Liver (tissue), 10 donors: ENCODE data around the gene SLC9A8. TPM values are rescaled to one million over a fixed set of nuclear protein-coding genes. Genes with fewer than 3 reads are reported as not detected.

Source experiments
- DNase-seq: peaks from one replicate; pipeline ENCODE4 v3.0.0-alpha.2; 2017; ENCODE audit warnings: low spot score
- H3K27ac ChIP-seq, 2 donors: one replicate each; pipeline ENCODE4 v1.7.0; 2013; ENCODE audit warnings: inconsistent platforms in 2 of 2, low read length in 2 of 2, control low read depth in 1 of 2, low read depth in 1 of 2, mild to moderate bottlenecking in 1 of 2
- H3K27me3 ChIP-seq, 4 donors: one replicate each; pipeline versions ENCODE4 v1.6.1 to v1.7.0; 2013; ENCODE audit warnings: low read length in 3 of 4, inconsistent platforms in 1 of 4, mild to moderate bottlenecking in 1 of 4, moderate library complexity in 1 of 4; ENCODE audit not compliant: control insufficient read depth in 4 of 4, insufficient read depth in 4 of 4
- H3K36me3 ChIP-seq, 4 donors: one replicate each; pipeline versions ENCODE4 v1.6.1 to v1.7.0; 2013; ENCODE audit warnings: low read length in 3 of 4, mild to moderate bottlenecking in 3 of 4, low read depth in 1 of 4, moderate library complexity in 1 of 4; ENCODE audit not compliant: control insufficient read depth in 4 of 4, insufficient read depth in 3 of 4
- H3K4me1 ChIP-seq, 4 donors: one replicate each; pipeline versions ENCODE4 v1.6.1 to v1.7.0; 2013; ENCODE audit warnings: low read length in 3 of 4, mild to moderate bottlenecking in 3 of 4, moderate library complexity in 1 of 4; ENCODE audit not compliant: control insufficient read depth in 4 of 4, insufficient read depth in 4 of 4
- H3K4me3 ChIP-seq, 3 donors: one replicate each; pipeline versions ENCODE4 v1.6.1 to v1.7.0; 2013; ENCODE audit warnings: low read length in 3 of 3, control low read depth in 1 of 3, low read depth in 1 of 3, mild to moderate bottlenecking in 1 of 3
- H3K9ac ChIP-seq, 2 donors: one replicate each; pipeline ENCODE4 v1.7.0; 2013; ENCODE audit warnings: low read length in 2 of 2, mild to moderate bottlenecking in 2 of 2, moderate library complexity in 2 of 2, control low read depth in 1 of 2, low read depth in 1 of 2
- H3K9me3 ChIP-seq, 4 donors: one replicate each; pipeline versions ENCODE4 v1.6.1 to v1.7.0; 2013; ENCODE audit warnings: low read length in 3 of 4; ENCODE audit not compliant: control insufficient read depth in 4 of 4
- ATF3 ChIP-seq: IDR thresholded peaks from 2 replicates; pipeline ENCODE4 v1.6.1; 2016; ENCODE audit warnings: antibody characterized with exemption
- FOXA1 ChIP-seq: IDR thresholded peaks from 2 replicates; pipeline ENCODE4 v1.6.1; 2016; ENCODE audit warnings: antibody characterized with exemption
- HNF4A ChIP-seq, 2 donors: conservative IDR thresholded peaks; 2 replicates each; pipeline ENCODE4 v1.6.1; 2016; ENCODE audit warnings: antibody characterized with exemption in 2 of 2, mild to moderate bottlenecking in 2 of 2
- RAD21 ChIP-seq, 2 donors: IDR thresholded peaks; 2 replicates each; pipeline ENCODE4 v1.6.1; 2016; ENCODE audit warnings: antibody characterized with exemption in 2 of 2, mild to moderate bottlenecking in 2 of 2
- RXRA ChIP-seq, 2 donors: IDR thresholded peaks; 2 replicates each; pipeline ENCODE4 v1.6.1; 2017 to 2018; ENCODE audit warnings: antibody characterized with exemption in 2 of 2, mild to moderate bottlenecking in 1 of 2
- SP1 ChIP-seq: IDR thresholded peaks from 2 replicates; pipeline ENCODE4 v1.6.1; 2018; ENCODE audit warnings: antibody characterized with exemption, mild to moderate bottlenecking
- TAF1 ChIP-seq: conservative IDR thresholded peaks from 2 replicates; pipeline ENCODE4 v1.6.1; 2016; ENCODE audit warnings: antibody characterized with exemption, mild to moderate bottlenecking
- YY1 ChIP-seq: IDR thresholded peaks from 2 replicates; pipeline ENCODE4 v1.6.1; 2016; ENCODE audit warnings: antibody characterized with exemption, mild to moderate bottlenecking
- WGBS: extraction: QIAGEN DNeasy Blood & Tissue Kit; methylation state at CpG from one replicate; pipeline ENCODE4 v1.1.7; 2013; 5-methylcytosine and 5-hydroxymethylcytosine counted together
- polyA plus RNA-seq, 2 donors: library from polyadenylated mRNA; stranded (reverse) in 1 of 2; unstranded in 1 of 2; fragments of 200-250 nt in 1 of 2; fragments of >200 nt in 1 of 2; fragmentation: Nextera tagmentation in 1 of 2; extraction: Ambion mirVana in 1 of 2; gene quantifications; one replicate each; pipeline versions ENCODE4 v1.2.1 to v1.2.3, GENCODE V29; 2013 to 2015
- small RNA-seq: library from RNA; depleted of rRNA; stranded (forward); fragments of <200 nt; gene quantifications from one replicate; pipeline ENCODE3, GENCODE V24; 2014
- total RNA-seq, 2 donors: library from RNA; depleted of rRNA; stranded (reverse); fragments of >200 nt; gene quantifications; one replicate each; pipeline ENCODE4 v1.2.3, GENCODE V29; 2014
- TF ChIP-seq, protein P1 (sequence below): IDR thresholded peaks from 2 replicates; pipeline ENCODE4 v1.6.1; 2016; ENCODE audit warnings: antibody characterized with exemption
- TF ChIP-seq, protein P2 (sequence below): IDR thresholded peaks from 2 replicates; pipeline ENCODE4 v1.6.1; 2016; ENCODE audit warnings: antibody characterized with exemption, mild to moderate bottlenecking
- donor health status: healthy.
- donor health status: healthy.
- donor health status: healthy.
- donor health status: healthy.
- donor health status: healthy.

SLC9A8 gene
- total and polyA plus RNA-seq, 4 donors = 4.0 to 9.5 (median 8.6) TPM

- Histone ChIP-seq H3K4me3 (peak overlapping the region; percentile 7 to 99 (median 86)), H3K27me3 (no peaks in the 10 kb centered on the region), H3K9me3 (no peaks in the 10 kb centered on the region), H3K36me3 (peaks cover 4 to 25% (median 17%) of the 10 kb centered on the region in 4 donors), H3K27ac (peak overlapping the region in 1 of 2 donors; percentile 87), H3K9ac (no peak overlapping the region), H3K4me1 (peaks cover 8 to 36% (median 27%) of the 10 kb centered on the region in 4 donors)
- 62% methylated on average over 12 of the region's 12 CpGs for WGBS
- no peak for DNase-seq
- TF ChIP-seq HNF4A (conservative IDR thresholded peaks at IDR 0.05) (peak in 1 of 2 donors; percentile 23), FOXA1 (no peak)
- TF ChIP-seq, protein P1, sequence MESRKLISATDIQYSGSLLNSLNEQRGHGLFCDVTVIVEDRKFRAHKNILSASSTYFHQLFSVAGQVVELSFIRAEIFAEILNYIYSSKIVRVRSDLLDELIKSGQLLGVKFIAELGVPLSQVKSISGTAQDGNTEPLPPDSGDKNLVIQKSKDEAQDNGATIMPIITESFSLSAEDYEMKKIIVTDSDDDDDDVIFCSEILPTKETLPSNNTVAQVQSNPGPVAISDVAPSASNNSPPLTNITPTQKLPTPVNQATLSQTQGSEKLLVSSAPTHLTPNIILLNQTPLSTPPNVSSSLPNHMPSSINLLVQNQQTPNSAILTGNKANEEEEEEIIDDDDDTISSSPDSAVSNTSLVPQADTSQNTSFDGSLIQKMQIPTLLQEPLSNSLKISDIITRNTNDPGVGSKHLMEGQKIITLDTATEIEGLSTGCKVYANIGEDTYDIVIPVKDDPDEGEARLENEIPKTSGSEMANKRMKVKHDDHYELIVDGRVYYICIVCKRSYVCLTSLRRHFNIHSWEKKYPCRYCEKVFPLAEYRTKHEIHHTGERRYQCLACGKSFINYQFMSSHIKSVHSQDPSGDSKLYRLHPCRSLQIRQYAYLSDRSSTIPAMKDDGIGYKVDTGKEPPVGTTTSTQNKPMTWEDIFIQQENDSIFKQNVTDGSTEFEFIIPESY = no peak
These were observed 125.8 kb downstream of the SLC9A8 start for GRCh38 chr20:49938173-49939163.

GRCh38 chr20:49941456-49941855 is 128.8 kb downstream of the SLC9A8 start:
- Histone ChIP-seq H3K36me3 (peaks cover 8 to 45% (median 33%) of the 10 kb centered on the region in 4 donors), H3K27me3 (no peaks in the 10 kb centered on the region), H3K9me3 (no peaks in the 10 kb centered on the region), H3K4me1 (peaks cover 7 to 28% (median 21%) of the 10 kb centered on the region in 4 donors), H3K4me3 (no peak overlapping the region), H3K9ac (no peak overlapping the region), H3K27ac (no peak overlapping the region)
- 97% methylated on average over 15 of the region's 15 CpGs for WGBS
- DNase-seq = no peak
- TF ChIP-seq YY1 = no peak
- no peak for TF ChIP-seq RAD21 (IDR thresholded peaks at IDR 0.05)
- TF ChIP-seq, protein P2, sequence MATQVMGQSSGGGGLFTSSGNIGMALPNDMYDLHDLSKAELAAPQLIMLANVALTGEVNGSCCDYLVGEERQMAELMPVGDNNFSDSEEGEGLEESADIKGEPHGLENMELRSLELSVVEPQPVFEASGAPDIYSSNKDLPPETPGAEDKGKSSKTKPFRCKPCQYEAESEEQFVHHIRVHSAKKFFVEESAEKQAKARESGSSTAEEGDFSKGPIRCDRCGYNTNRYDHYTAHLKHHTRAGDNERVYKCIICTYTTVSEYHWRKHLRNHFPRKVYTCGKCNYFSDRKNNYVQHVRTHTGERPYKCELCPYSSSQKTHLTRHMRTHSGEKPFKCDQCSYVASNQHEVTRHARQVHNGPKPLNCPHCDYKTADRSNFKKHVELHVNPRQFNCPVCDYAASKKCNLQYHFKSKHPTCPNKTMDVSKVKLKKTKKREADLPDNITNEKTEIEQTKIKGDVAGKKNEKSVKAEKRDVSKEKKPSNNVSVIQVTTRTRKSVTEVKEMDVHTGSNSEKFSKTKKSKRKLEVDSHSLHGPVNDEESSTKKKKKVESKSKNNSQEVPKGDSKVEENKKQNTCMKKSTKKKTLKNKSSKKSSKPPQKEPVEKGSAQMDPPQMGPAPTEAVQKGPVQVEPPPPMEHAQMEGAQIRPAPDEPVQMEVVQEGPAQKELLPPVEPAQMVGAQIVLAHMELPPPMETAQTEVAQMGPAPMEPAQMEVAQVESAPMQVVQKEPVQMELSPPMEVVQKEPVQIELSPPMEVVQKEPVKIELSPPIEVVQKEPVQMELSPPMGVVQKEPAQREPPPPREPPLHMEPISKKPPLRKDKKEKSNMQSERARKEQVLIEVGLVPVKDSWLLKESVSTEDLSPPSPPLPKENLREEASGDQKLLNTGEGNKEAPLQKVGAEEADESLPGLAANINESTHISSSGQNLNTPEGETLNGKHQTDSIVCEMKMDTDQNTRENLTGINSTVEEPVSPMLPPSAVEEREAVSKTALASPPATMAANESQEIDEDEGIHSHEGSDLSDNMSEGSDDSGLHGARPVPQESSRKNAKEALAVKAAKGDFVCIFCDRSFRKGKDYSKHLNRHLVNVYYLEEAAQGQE = no peak
- TF ChIP-seq FOXA1 = no peak
- no peak for TF ChIP-seq SP1
- no peak for TF ChIP-seq TAF1
- TF ChIP-seq RXRA (IDR thresholded peaks at IDR 0.05) = no peak
- no peak for TF ChIP-seq HNF4A (conservative IDR thresholded peaks at IDR 0.05)
- no peak for TF ChIP-seq ATF3

Small RNAs within 50 kb of the gene (small RNA-seq; reads per million reads assigned to genes)
- not detected for gene RF00017
- gene RF00019 = not detected
- gene RNU6-919P = not detected

Other genes with a start within 250 kb of the SLC9A8 start
- 1 to 10 TPM; 2.4 to 6.3 TPM for gene PTGIS, start 244.7 kb upstream of the SLC9A8 start, total RNA-seq
- 1 to 10 TPM; 2.2 to 5.2 TPM for gene PTGIS, start 244.7 kb upstream of the SLC9A8 start, polyA plus RNA-seq
- 10 to 100 TPM; 14.1 to 28.2 TPM for gene B4GALT5, start 99.0 kb upstream of the SLC9A8 start, total RNA-seq
- 10 to 100 TPM in 1 of 2 donors, 1 to 10 TPM in 1; 2.0 to 14.8 TPM for gene B4GALT5, start 99.0 kb upstream of the SLC9A8 start, polyA plus RNA-seq
- 1 to 10 TPM; 1.3 to 1.5 TPM for gene SPATA2, start 102.7 kb downstream of the SLC9A8 start, total RNA-seq
- 1 to 10 TPM; 1.2 to 3.4 TPM for gene SPATA2, start 102.7 kb downstream of the SLC9A8 start, polyA plus RNA-seq
- gene RNF114, start 123.6 kb downstream of the SLC9A8 start, total RNA-seq = 10 to 100 TPM; 30.9 to 87.9 TPM
- 10 to 100 TPM; 33.8 to 48.0 TPM for gene RNF114, start 123.6 kb downstream of the SLC9A8 start, polyA plus RNA-seq
- under 1 TPM; 0.28 to 0.75 TPM for gene SNAI1, start 170.2 kb downstream of the SLC9A8 start, total RNA-seq
- gene SNAI1, start 170.2 kb downstream of the SLC9A8 start, polyA plus RNA-seq = 1 to 10 TPM in 1 of 2 donors, under 1 TPM in 1; 0.44 to 3.4 TPM